HL-60 (cell line): ENCODE results near the gene CD163L1.

ENCODE experiments used
- GABPA ChIP-seq: IDR thresholded peaks from 2 replicates; pipeline ENCODE4 v1.6.1; 2012; ENCODE audit warnings: low read depth
- POLR2AphosphoS5 ChIP-seq: IDR thresholded peaks from 2 replicates; pipeline ENCODE4 v1.6.1; 2012; ENCODE audit warnings: low read depth
- REST ChIP-seq: IDR thresholded peaks from 2 replicates; pipeline ENCODE4 v1.6.1; 2012; ENCODE audit warnings: low read depth; ENCODE audit not compliant: insufficient replicate concordance
- SPI1 ChIP-seq: IDR thresholded peaks from 2 replicates; pipeline ENCODE4 v1.6.1; 2012; ENCODE audit warnings: low read depth, mild to moderate bottlenecking, borderline replicate concordance
- TF ChIP-seq, protein P1 (sequence below): IDR thresholded peaks from one replicate; pipeline ENCODE4 v1.5.1; 2011; ENCODE audit warnings: low read length, control low read depth, inconsistent platforms; ENCODE audit not compliant: insufficient read depth

- TF ChIP-seq, protein P1, sequence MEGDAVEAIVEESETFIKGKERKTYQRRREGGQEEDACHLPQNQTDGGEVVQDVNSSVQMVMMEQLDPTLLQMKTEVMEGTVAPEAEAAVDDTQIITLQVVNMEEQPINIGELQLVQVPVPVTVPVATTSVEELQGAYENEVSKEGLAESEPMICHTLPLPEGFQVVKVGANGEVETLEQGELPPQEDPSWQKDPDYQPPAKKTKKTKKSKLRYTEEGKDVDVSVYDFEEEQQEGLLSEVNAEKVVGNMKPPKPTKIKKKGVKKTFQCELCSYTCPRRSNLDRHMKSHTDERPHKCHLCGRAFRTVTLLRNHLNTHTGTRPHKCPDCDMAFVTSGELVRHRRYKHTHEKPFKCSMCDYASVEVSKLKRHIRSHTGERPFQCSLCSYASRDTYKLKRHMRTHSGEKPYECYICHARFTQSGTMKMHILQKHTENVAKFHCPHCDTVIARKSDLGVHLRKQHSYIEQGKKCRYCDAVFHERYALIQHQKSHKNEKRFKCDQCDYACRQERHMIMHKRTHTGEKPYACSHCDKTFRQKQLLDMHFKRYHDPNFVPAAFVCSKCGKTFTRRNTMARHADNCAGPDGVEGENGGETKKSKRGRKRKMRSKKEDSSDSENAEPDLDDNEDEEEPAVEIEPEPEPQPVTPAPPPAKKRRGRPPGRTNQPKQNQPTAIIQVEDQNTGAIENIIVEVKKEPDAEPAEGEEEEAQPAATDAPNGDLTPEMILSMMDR = no peak
- no peak for TF ChIP-seq SPI1
- no peak for TF ChIP-seq POLR2AphosphoS5
- no peak for TF ChIP-seq REST
- TF ChIP-seq GABPA = no peak
Observed at GRCh38 chr12:7362734-7363133, 81.2 kb downstream of the CD163L1 start.
